Activated T-cell treated with anti-CD3 and anti-CD28 coated beads for 1 hour (primary cell): ENCODE data around the gene GTF2F1.
"Not testable (repeated sequence)": the region's sequence is repeated elsewhere in the genome, so short reads cannot be mapped to it uniquely, and the experiment has no call there.

ENCODE experiments used
- DNase-seq: peaks from one replicate; pipeline ENCODE4 v3.0.0-alpha.2; 2020; ENCODE audit warnings: low read depth

GTF2F1 gene

DNA sequence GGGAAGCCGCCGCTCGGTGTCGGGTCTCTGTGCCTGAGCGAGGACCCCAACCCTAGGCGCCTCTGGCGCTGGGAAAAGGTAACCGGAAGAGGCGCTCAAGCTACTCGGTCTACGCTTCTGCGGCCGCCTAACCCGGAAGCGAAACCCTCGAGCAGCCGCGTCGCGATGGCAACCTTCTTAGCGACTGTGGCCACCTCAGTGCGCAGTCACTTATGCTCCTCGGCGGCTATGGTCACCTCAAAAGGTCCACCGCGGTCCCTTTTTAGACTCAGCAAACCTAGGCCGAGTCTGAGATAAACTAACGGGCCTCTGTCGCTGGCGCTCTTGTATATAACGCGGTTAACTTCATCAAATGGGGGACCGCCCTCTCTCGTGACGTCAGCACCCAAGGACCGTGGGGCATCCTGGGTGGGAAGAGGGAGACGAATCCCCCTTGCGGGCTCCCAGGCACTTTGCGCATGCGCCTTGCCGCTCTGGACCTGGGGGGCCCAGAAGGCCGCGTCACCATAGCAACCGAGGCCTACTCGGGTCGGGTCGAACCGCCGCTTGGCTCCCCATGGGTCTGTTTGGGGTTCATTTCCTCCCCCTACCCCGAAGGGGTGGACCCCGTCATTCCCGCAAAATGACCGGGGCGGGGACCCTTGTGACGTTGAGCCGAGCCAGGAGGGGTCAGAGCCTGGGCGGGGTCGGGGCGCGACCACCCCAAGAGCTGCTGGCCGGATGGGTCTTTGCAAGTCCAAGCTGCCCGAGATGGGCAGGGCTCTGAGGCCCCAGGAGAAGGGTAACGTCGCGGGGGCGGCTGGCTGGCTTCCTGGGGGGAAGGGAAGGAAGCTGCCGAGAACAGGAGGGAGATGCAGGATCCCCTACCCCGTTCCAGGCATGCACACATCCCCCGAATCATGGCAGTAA, at the start of gene GTF2F1:
TSS of gene GTF2F1 (minus strand) at position 91 of the 909 bp plus-strand sequence. CDS start 169 bp downstream, outside the sequence.
- peak; percentile 91 for DNase-seq

DNA sequence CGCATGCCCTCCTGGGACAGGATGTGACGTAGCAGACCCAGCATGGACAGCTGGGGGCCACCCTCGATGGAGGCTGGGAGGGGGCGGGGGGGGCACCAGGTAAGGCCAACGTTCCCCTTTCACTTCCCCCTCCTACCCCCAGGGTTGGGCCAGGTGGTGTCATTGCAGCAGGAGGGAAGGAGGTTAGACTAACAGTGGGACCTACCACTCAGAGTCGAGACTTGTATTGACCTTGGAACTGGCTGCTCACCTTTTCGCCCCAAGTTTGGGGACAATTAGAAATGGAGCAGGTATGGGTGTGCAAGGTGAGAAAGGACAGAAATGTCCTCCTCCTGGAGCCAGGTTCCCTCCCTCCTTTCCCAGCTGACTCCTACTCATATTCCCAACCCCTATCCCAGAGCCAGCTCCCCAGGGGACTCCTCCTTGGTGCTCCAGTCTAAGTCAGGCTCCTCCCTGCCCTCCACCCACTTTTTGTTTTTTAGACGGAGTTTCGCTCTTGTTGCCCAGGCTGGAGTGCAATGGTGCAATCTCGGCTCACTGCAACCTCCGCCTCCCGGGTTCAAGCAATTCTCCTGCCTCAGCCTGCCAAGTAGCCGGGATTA, 49.2 kb upstream of the GTF2F1 start:
- DNase-seq, result no peak

GRCh38 chr19:6440905-6441304, 47.9 kb upstream of the GTF2F1 start:
- DNase-seq, result no peak

DNA sequence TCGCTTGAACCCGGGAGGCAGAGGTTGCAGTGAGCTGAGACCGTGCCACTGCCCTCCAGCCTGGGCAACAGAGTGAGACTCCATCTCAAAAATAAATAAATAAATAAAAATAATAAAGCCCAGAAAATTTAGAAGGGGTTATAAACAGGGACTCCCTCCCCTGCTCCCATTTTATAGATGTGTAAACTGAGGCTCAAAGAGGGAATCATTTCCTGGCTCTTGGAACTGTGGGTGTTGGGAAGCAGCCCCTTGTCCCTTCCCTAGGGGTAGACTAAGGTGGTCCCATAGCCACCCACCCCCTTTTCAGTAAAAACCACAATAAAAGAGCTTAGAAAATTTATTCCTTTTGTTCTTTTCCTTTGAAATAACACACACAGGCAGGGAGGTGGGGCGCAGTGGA, 46.8 kb upstream of the GTF2F1 start:
- no peak for DNase-seq

DNA sequence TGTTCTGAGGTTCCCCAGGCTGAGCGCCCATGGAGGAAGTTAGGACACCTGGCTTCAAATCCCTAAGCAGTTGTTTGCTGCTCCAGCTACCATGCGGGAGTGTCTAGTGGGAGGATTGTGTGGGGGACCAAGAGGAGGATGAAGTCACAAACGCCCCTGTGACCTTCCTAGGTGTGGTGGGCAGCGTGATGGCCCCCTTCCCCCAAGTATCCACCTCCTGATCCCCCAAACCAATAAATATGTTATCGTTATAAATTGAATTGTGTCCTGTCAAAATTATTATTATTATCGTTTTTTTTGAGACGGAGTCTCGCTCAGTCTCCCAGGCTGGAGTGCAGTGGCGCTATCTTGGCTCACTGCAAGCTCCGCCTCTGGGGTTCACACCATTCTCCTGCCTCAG, 40.7 kb upstream of the GTF2F1 start, which contains the start of gene SLC25A41:
TSS of gene SLC25A41 (minus strand) at position 101 of the 400 bp plus-strand sequence. CDS start at position 31, 70 bp downstream.
- no peak for DNase-seq

DNA sequence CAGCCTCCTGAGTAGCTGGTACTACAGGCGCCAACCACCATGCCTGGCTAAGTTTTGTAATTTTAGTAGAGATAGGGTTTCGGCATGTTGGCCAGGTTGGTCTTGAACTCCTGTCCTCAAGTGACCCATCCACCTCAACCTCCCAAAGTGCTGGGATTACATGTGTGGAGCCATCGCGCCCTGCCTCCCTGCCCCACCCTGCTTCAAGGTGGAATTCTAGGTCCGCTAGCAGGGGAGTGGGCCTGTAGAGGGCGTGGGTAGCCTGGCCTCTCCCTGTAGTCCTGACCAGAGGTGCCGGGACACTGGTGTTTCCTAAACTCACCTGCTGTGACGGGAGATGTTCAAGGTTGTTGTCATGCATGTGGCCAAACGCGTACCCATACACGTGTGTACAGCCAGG, 40.2 kb upstream of the GTF2F1 start:
- DNase-seq, result no peak

GRCh38 chr19:6431891-6432290, 38.9 kb upstream of the GTF2F1 start:
- DNase-seq, result no peak

GRCh38 chr19:6429419-6430221, 36.7 kb upstream of the GTF2F1 start:
- DNase-seq, result no peak

GRCh38 chr19:6428692-6429418, 35.9 kb upstream of the GTF2F1 start:
- not testable (repeated sequence) for DNase-seq

- no peak for DNase-seq
Measured at GRCh38 chr19:6427131-6427530, 34.2 kb upstream of the GTF2F1 start.

GRCh38 chr19:6425732-6426620, 33.0 kb upstream of the GTF2F1 start:
- no peak for DNase-seq

DNA sequence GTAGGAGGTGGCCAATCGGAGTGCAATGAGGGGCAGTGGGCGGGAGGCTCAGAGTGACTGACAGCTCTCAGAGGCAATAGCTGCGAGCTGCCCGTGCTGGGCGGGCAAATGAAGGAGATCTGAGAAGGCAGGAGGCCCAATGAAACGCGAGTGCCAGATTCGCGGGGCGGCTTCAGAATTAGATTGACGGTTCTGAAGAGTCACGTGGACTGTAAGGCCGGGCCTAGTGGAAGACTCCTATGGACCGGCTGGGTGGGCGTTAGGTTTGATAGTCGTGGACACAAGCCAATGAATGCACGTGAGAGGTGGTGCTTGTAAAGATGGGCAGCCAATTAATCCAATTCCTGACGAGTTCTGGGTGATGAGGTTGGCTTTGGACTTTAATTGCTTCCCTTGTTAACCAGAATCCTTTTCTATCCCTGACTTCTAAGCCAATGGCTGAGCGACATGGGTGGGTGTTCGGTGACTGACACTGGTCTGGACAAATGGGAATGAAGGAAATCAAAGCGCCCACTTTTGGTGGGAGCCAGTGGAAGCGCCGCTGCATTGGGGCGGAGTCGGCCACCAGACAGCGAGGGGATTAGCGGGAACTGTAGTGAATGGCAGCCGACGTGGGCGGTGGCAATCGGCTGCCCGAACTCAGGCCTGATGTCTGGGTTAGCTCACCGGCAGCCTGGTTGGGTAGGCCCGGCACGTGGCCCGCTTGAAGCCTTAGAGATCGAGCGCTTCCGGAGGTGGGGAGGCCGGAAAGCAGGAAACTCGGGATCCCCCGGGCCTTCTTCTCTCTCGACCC, 32.2 kb upstream of the GTF2F1 start:
- DNase-seq, result peak; percentile 96

GRCh38 chr19:6424195-6424938, 31.4 kb upstream of the GTF2F1 start, which contains the start of gene KHSRP:
TSS of gene KHSRP (minus strand) at chr19:6424811. CDS start at chr19:6424701, 110 bp downstream.
- no peak for DNase-seq

DNA sequence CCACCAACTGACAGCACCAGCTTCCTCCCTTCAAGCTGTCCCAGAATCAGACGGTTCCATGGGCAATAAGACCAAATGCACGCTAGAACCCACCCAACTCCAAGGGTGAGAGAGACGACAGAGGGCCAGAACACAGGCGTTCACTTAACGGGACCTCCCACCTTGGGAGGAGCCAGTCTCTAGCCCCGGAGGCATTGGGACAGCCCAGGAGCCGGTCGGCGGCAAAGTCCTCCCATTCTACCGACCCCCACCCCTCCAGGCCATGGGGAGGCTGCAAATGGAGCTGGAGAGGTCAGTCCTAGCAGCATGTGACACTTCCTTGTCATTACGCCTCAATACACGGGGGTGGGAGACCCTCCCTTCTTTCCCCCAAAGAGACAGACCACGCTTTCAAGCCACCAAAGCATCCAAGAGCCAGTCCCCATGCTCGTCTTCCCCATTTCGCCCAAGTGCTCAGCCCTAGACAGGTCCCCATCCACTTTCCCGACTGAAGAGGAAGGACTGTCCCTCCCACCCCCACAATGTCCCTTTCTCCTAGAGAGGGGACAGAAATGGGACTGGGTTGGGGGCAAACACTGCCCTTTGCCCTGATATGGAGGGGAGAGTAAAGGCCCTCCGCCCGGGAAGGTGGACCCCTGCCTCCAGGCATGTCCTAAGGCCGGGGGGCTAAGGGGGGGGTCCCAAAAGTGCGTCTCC, 30.7 kb upstream of the GTF2F1 start:
- DNase-seq, result no peak

- DNase-seq, result no peak
Measured at GRCh38 chr19:6421075-6422014, 28.4 kb upstream of the GTF2F1 start.

DNA sequence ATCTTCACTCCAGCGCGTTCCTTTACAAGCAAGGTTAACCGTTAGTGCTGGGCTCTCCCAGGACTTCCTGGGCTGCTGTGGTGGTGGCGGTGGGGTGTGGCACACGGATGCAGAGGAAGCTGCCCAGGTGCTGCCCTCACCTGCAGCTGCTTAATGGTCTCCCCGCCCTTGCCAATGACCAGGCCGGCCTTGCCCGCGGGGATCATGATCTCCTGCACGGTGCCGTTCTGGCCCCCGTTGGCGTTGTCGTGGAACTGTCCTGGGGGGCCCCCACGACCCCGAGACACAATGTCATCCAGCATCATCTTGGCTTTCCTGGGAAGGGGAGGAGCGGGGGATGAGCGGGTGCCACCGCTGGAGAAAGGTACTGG, 25.6 kb upstream of the GTF2F1 start:
- DNase-seq, result no peak
